A673 (cell line): Measurements from ENCODE around the gene PRR7. TPM values are rescaled to one million over a fixed set of nuclear protein-coding genes. Genes with fewer than 3 reads are reported as not detected.

ENCODE experiments used
- BruUV-seq: library from RNA; stranded (reverse); fragments of 400-500 nt; replicated peaks from 2 replicates; lab custom pipeline; 2021; lab: Mats Ljungman, UMichigan
- CTCF ChIA-PET: fragments of 300-600 bp; sonication (Branson Sonifier 250); formaldehyde crosslinking; loops from one replicate; lab custom pipeline; 2022; ENCODE audit warnings: antibody characterized with exemption; lab: Charles Lee
- POLR2A ChIA-PET: fragments of 300-600 bp; sonication (Branson Sonifier 250); formaldehyde crosslinking; loops from one replicate; lab custom pipeline; 2022; ENCODE audit warnings: antibody characterized with exemption; ENCODE audit not compliant: low non-redundant PET; lab: Charles Lee
- DNase-seq: peaks from one replicate; pipeline ENCODE4 v3.0.0-alpha.2; 2015; ENCODE audit warnings: low spot score
- H3K27ac ChIP-seq: fragments of 200-600 bp; sonication (generic); 2 replicates; pipeline ENCODE4 v1.5.1; 2016; ENCODE audit warnings: mixed run types, low read depth, mild to moderate bottlenecking, mixed read lengths, antibody characterized with exemption, low read length; ENCODE audit not compliant: poor library complexity, severe bottlenecking
- H3K27me3 ChIP-seq: fragments of 200-600 bp; sonication (generic); replicated peaks from 2 replicates; pipeline ENCODE4 v1.6.1; 2017; ENCODE audit warnings: mixed run types, low read depth, mild to moderate bottlenecking, mixed read lengths, antibody characterized with exemption, low read length; ENCODE audit not compliant: insufficient read depth, poor library complexity
- H3K36me3 ChIP-seq: fragments of 200-600 bp; sonication (generic); 2 replicates; pipeline ENCODE4 v1.6.1; 2016; ENCODE audit warnings: mixed run types, mild to moderate bottlenecking, mixed read lengths, antibody characterized with exemption, low read length; ENCODE audit not compliant: insufficient read depth, poor library complexity, severe bottlenecking
- H3K4me1 ChIP-seq: fragments of 200-600 bp; sonication (generic); 2 replicates; pipeline ENCODE4 v1.6.1; 2017; ENCODE audit warnings: mixed run types, mild to moderate bottlenecking, mixed read lengths, antibody characterized with exemption, low read length; ENCODE audit not compliant: insufficient read depth, poor library complexity, severe bottlenecking
- H3K4me3 ChIP-seq: fragments of 200-600 bp; sonication (generic); 2 replicates; pipeline ENCODE4 v1.5.1; 2016; ENCODE audit warnings: low read depth, mixed run types, mild to moderate bottlenecking, mixed read lengths, low read length; ENCODE audit not compliant: poor library complexity, severe bottlenecking
- H3K9me3 ChIP-seq: fragments of 200-600 bp; sonication (generic); 2 replicates; pipeline ENCODE4 v1.6.1; 2016; ENCODE audit warnings: mixed run types, low read depth, mild to moderate bottlenecking, mixed read lengths, antibody characterized with exemption, low read length; ENCODE audit not compliant: poor library complexity, severe bottlenecking
- CTCF ChIP-seq: fragments of 300-800, 200-600 bp; sonication (generic); conservative IDR thresholded peaks from 2 replicates; pipeline ENCODE4 v1.5.1; 2017; ENCODE audit warnings: low read depth, mild to moderate bottlenecking, antibody characterized with exemption, low read length, moderate library complexity, mixed read lengths
- EZH2 ChIP-seq: fragments of 200-600 bp; sonication (generic); IDR thresholded peaks from 2 replicates; pipeline ENCODE4 v1.6.1; 2017; ENCODE audit warnings: borderline replicate concordance, low read depth, mild to moderate bottlenecking, mixed read lengths, antibody characterized with exemption, low read length; ENCODE audit not compliant: poor library complexity, severe bottlenecking
- intact Hi-C: fragments of 100-400 bp; cut with micrococcal nuclease; formaldehyde crosslinking; loops from one replicate; pipeline ENCODE4 v1.10.0; 2022; ENCODE audit not compliant: unreplicated experiment
- total RNA-seq: library from RNA; stranded (reverse); gene quantifications from 2 replicates; pipeline ENCODE4 v1.2.3, GENCODE V29; 2021

The PRR7 gene
- total RNA-seq, 1 experiment from 2014 or later, result 3.0 TPM

GRCh38 chr5:177443144-177443983 is 3.2 kb upstream of the PRR7 start:
- intact Hi-C loops, result no loop called here
- Histone ChIP-seq H3K9me3 (no peaks in the 10 kb centered on the region), H3K36me3 (no peaks in the 10 kb centered on the region), H3K4me1 (peaks cover 4% of the 10 kb centered on the region), H3K27me3 (no peaks in the 10 kb centered on the region), H3K27ac (no peak overlapping the region), H3K4me3 (no peak overlapping the region)
- ChIA-PET CTCF (no interaction called here), POLR2A (no interaction called here)
- DNase-seq, result no peak
- TF ChIP-seq CTCF (no peak), EZH2 (no peak)
- no TSS peak for BruUV-seq

- ChIA-PET POLR2A (interaction anchor here (0.6 kb wide), 1 partner anchor 37 kb away, joined by 13 read pairs; no protein-coding TSS in a partner anchor), CTCF (interaction anchor here (0.6 kb wide), 1 partner anchor 630 kb away, joined by 3 read pairs; no protein-coding TSS in a partner anchor)
Observed at GRCh38 chr5:177444106-177445051, 2.2 kb upstream of the PRR7 start.

More at GRCh38 chr5:177444106-177445051, 2.2 kb upstream of the PRR7 start:
- H3K9me3 ChIP-seq, result no peaks in the 10 kb centered on the region
- BruUV-seq, result no TSS peak
- H3K27me3 ChIP-seq, result no peaks in the 10 kb centered on the region
- no peak overlapping the region for H3K27ac ChIP-seq
- TF ChIP-seq CTCF, result no peak
- no peak for TF ChIP-seq EZH2
- H3K4me3 ChIP-seq, result no peak overlapping the region
- no peak for DNase-seq
- intact Hi-C loops, result no loop called here
- no peaks in the 10 kb centered on the region for H3K36me3 ChIP-seq
- H3K4me1 ChIP-seq, result peaks cover 4% of the 10 kb centered on the region
